HG03280 (cell line): ENCODE data around the gene UGT2A3.
A peak's percentile ranks its signal among the peaks of the same experiment; 100 is the strongest.

Experiments
- ATAC-seq: cut with Tn5 transposase; IDR thresholded peaks from one replicate; pipeline ENCODE4 v1.9.1; 2021; ENCODE audit warnings: mild to moderate bottlenecking, moderate library complexity; ENCODE audit not compliant: unreplicated experiment

The UGT2A3 gene

DNA sequence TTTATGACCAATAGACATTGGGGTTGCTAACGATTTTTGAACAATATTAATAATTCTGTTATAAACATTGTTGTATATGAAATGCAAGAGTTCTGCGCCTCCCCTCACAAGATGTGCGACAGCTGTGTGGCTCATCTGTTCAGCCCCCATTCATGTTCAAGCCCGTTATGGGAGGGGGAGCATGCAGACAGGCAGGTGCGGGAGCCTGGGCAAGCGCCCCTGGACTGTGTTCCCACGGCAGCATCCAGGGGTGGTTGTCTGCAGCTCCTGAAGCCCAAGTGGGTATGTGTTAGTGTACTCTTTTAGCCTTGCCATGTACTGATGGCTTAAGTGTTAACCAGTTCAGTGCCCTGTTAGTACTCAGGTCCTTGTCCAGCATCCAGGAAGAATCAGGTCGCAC is 34.6 kb downstream of the UGT2A3 start:
- no peak for ATAC-seq

GRCh38 chr4:68912807-68913206 is 38.8 kb downstream of the UGT2A3 start:
- ATAC-seq, result no peak

DNA sequence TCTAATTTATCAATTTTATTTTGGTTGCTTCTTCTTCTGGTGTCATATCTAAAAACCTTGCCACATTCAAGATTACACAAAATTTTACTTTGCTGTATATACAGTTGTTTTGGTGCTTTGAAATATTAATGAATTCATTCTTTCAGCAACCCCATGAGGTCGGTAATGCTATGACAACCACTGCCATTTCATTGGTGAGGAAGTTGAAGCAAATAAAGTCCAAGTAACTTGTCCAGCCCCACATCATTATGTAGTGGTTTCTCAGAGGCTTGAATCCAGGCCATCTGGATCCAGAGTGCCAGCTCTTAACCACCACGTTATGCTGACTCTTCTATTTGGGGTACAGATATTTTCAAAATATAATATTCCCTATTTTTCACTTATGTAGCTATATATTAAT is 42.2 kb downstream of the UGT2A3 start:
- no peak for ATAC-seq

- no peak for ATAC-seq
Measured at GRCh38 chr4:68907788-68908700, 43.6 kb downstream of the UGT2A3 start.

- ATAC-seq, result no peak
Measured at GRCh38 chr4:68907245-68907644, 44.4 kb downstream of the UGT2A3 start.

DNA sequence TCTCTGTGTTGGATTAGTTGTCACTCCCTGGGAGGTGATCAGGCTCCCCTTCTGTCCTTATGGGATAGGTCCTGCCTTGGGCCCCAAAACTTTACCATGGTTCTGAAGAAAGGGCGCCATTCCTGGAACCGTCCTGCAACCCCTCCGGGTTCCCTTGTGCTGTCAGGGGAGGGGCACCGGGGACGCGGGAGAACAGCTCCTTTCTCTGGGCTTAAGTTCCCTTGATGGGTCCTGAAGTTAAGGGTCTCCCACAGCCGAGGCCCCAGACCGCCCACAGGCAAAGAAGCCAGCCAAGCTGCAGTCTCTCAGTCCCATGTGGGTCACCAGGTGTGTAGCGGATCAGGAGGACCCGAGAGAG is 44.8 kb downstream of the UGT2A3 start:
- no peak for ATAC-seq

GRCh38 chr4:68905939-68906779 is 45.4 kb downstream of the UGT2A3 start:
- ATAC-seq, result no peak

DNA sequence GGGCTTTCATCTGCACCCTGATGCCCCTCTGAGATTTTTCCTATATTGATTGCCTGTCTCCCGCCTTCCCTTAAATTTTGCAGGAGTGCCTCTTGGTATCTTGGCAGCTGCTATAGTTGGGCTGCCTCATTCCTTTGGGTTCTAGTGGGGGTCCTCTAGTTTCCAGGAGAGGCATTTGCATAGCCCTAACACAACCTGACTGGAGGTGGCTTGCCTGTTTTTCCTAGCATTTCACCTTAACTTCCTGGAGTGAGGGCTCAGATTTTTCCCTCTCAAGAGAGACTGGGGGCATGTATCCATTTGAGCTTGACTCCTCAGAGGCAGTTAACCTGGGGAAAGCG is 46.0 kb downstream of the UGT2A3 start:
- ATAC-seq, result no peak

- peak; percentile 42 for ATAC-seq
Measured at GRCh38 chr4:68904786-68905185, 46.8 kb downstream of the UGT2A3 start.

GRCh38 chr4:68896749-68897148 is 54.9 kb downstream of the UGT2A3 start:
- no peak for ATAC-seq

- ATAC-seq, result no peak
Measured at GRCh38 chr4:68895561-68896198, 55.9 kb downstream of the UGT2A3 start.

DNA sequence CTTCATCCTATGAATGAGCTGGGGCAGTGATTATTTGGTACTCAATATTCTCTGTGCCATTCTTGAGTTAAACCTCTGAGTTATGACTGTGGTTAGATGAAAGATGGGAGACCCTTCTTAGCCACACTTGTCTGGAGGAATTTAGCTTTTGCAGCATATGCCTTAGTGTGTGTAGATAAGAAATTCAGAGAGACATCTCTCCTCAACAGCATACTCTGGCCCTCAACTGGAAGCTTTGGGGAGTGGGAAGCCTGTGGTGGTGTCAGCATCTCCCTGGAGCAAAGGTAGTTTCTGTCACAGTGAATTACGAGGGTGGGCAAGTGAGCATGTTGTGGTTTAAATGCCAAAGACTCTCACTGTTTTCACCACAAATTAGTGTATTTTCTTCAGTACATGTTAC is 58.7 kb downstream of the UGT2A3 start:
- ATAC-seq, result no peak

DNA sequence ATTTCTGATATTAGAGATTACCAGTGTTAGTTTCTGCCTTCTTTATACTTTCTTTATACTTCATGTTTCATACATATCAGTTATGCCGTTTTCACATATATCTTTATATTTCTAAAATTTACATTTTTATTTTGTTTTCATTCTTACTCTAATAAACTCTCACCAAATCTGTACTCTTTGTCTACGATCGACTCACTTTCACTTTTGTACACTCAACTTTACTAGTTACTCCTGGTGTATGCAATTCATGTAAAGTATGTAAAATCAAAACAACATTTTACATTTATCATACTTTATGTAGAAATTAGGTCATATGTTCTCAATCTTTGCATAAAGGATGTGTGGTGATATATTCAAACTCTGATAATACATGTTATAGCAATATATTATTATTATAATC is 59.9 kb downstream of the UGT2A3 start:
- ATAC-seq, result no peak

- no peak for ATAC-seq
Measured at GRCh38 chr4:68885545-68885944, 66.1 kb downstream of the UGT2A3 start.

- no peak for ATAC-seq
Measured at GRCh38 chr4:68883870-68884269, 67.7 kb downstream of the UGT2A3 start.
